Calu3 (cell line): ENCODE results near the gene EMD. TPM values are rescaled to one million over a fixed set of nuclear protein-coding genes. Genes with fewer than 3 reads are reported as not detected.

Experiments
- BruUV-seq: library from RNA; stranded (reverse); fragments of 400-500 nt; replicated peaks from 2 replicates; lab custom pipeline; 2021; lab: Mats Ljungman, UMichigan
- CTCF ChIA-PET: fragments of 300-600 bp; sonication (Branson Sonifier 250); formaldehyde crosslinking; loops from one replicate; lab custom pipeline; 2022; ENCODE audit warnings: antibody characterized with exemption; lab: Charles Lee
- DNase-seq: peaks from one replicate; pipeline ENCODE4 v3.0.0; 2022
- H3K27ac Mint-ChIP-seq: one replicate; pipeline ENCODE4 v1.8.0; 2022; ENCODE audit warnings: mixed read lengths; ENCODE audit not compliant: unreplicated experiment
- H3K27me3 Mint-ChIP-seq: one replicate; pipeline ENCODE4 v1.8.0; 2022; ENCODE audit warnings: mixed read lengths; ENCODE audit not compliant: unreplicated experiment
- H3K36me3 Mint-ChIP-seq: one replicate; pipeline ENCODE4 v1.8.0; 2022; ENCODE audit warnings: mild to moderate bottlenecking, moderate library complexity, mixed read lengths; ENCODE audit not compliant: insufficient read depth, unreplicated experiment
- H3K4me1 Mint-ChIP-seq: one replicate; pipeline ENCODE4 v1.8.0; 2022; ENCODE audit warnings: mild to moderate bottlenecking, low read depth, mixed read lengths; ENCODE audit not compliant: unreplicated experiment
- H3K4me3 Mint-ChIP-seq: one replicate; pipeline ENCODE4 v1.8.0; 2022; ENCODE audit warnings: mild to moderate bottlenecking, low read depth, moderate library complexity, mixed read lengths; ENCODE audit not compliant: unreplicated experiment
- H3K9me3 Mint-ChIP-seq: one replicate; pipeline ENCODE4 v1.8.0; 2022; ENCODE audit warnings: low read depth, mixed read lengths; ENCODE audit not compliant: unreplicated experiment
- CTCF ChIP-seq: fragments of 200-600 bp; IDR thresholded peaks from one replicate; pipeline ENCODE4 v1.8.0; 2022; ENCODE audit warnings: antibody characterized with exemption; ENCODE audit not compliant: unreplicated experiment
- intact Hi-C: fragments of 100-400 bp; cut with micrococcal nuclease; formaldehyde crosslinking; loops from one replicate; pipeline ENCODE4 v1.10.0; 2022; ENCODE audit not compliant: unreplicated experiment
- total RNA-seq: library from RNA; stranded (reverse); gene quantifications from 2 replicates; pipeline ENCODE4 v1.2.3, GENCODE V29; 2022

EMD gene
- total RNA-seq, 1 experiment from 2014 or later = 75.1 TPM

GRCh38 chrX:154420402-154420756 is 41.3 kb downstream of the EMD start:
- TF ChIP-seq CTCF = no peak
- intact Hi-C loops = no loop called here

GRCh38 chrX:154426916-154427770 is 48.0 kb downstream of the EMD start:
- H3K27me3 Mint-ChIP-seq = no peaks in the 10 kb centered on the region
- peaks cover 44% of the 10 kb centered on the region for H3K36me3 Mint-ChIP-seq
- CTCF ChIA-PET = interaction anchor here (0.7 kb wide), 1 partner anchor 23 kb away, joined by 3 read pairs; no protein-coding TSS in a partner anchor
- no peak for DNase-seq
- no peak for TF ChIP-seq CTCF
- H3K4me3 Mint-ChIP-seq = peak overlapping the region; percentile 79
- H3K27ac Mint-ChIP-seq = no peak overlapping the region
- intact Hi-C loops = no loop called here
- peaks cover 24% of the 10 kb centered on the region for H3K4me1 Mint-ChIP-seq
- H3K9me3 Mint-ChIP-seq = no peaks in the 10 kb centered on the region
- BruUV-seq = no TSS peak

More at GRCh38 chrX:154420402-154420756, 41.3 kb downstream of the EMD start:
- Mint-ChIP-seq H3K9me3 (no peaks in the 10 kb centered on the region), H3K36me3 (peaks cover 30% of the 10 kb centered on the region), H3K27ac (no peak overlapping the region), H3K4me1 (no peaks in the 10 kb centered on the region), H3K27me3 (no peaks in the 10 kb centered on the region), H3K4me3 (no peak overlapping the region)
- CTCF ChIA-PET = no interaction called here
- no TSS peak for BruUV-seq
- DNase-seq = no peak

- Mint-ChIP-seq H3K9me3 (no peaks in the 10 kb centered on the region), H3K27me3 (no peaks in the 10 kb centered on the region), H3K27ac (peak within 1 kb of the TSS; percentile 95), H3K4me3 (peak within 1 kb of the TSS; percentile 79), H3K4me1 (peaks cover 24% of the 10 kb centered on the region), H3K36me3 (peaks cover 42% of the 10 kb centered on the region)
- peak; percentile 94 for DNase-seq
- intact Hi-C loops = no loop called here
- no TSS peak for BruUV-seq
- CTCF ChIA-PET = interaction anchor here (0.6 to 1.6 kb wide), 2 partner anchors 22 to 55 kb away, joined by 3 to 6 read pairs; no protein-coding TSS in a partner anchor
- TF ChIP-seq CTCF = no peak
Observed at GRCh38 chrX:154428176-154429171, 49.4 kb downstream of the EMD start, which contains the start of gene ATP6AP1. ATP6AP1 (plus strand) TSS chrX:154428677; CDS start chrX:154428693, 16 bp downstream.

- intact Hi-C loops = no loop called here
- Mint-ChIP-seq H3K4me1 (peaks cover 24% of the 10 kb centered on the region), H3K36me3 (peaks cover 38% of the 10 kb centered on the region), H3K9me3 (no peaks in the 10 kb centered on the region), H3K27me3 (no peaks in the 10 kb centered on the region), H3K27ac (no peak overlapping the region), H3K4me3 (peak overlapping the region; percentile 79)
- no peak for DNase-seq
- CTCF ChIA-PET = no interaction called here
- no peak for TF ChIP-seq CTCF
- TSS peak; percentile 72 for BruUV-seq
Observed at GRCh38 chrX:154429711-154430110, 50.6 kb downstream of the EMD start.
